ENCODE results near the gene HAUS8. TPM values are rescaled to one million over a fixed set of nuclear protein-coding genes. Genes with fewer than 3 reads are reported as not detected.

HAUS8 gene
- total and polyA plus RNA-seq, 10 of the 15 experiments (the other 5 are each of a cell fraction or from before 2014, with no cell fraction given) = 22.7 to 43.9 (median 34.4) TPM

DNA sequence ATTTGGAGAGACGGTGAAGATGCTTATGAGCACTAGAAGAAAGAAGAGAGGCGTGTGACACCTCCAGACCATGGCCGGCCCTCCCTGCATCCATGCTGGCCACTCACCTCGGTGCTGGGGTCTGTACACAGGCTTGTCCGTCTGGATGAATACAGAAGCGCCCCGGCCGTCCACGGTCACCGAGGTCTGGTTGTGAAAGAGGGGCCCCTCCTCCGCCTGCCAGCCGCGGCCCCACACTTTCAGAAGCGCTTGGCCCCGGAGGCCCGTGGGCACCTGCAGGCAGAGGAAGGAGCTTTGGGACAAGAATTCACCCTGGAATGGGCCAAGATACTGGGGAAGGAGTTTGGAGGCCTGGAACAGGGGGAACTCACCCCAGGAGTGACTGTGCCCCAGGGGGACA is 63.8 kb downstream of the HAUS8 start (continued):
- no peak for TF ChIP-seq FOXK2 (IDR thresholded peaks at IDR 0.05)
- TF ChIP-seq RFX5 (IDR thresholded peaks at IDR 0.05; ENCODE audit: low read depth, low read length) = no peak
- no peak for TF ChIP-seq RB1 (IDR thresholded peaks at IDR 0.05; ENCODE audit: borderline replicate concordance)

DNA sequence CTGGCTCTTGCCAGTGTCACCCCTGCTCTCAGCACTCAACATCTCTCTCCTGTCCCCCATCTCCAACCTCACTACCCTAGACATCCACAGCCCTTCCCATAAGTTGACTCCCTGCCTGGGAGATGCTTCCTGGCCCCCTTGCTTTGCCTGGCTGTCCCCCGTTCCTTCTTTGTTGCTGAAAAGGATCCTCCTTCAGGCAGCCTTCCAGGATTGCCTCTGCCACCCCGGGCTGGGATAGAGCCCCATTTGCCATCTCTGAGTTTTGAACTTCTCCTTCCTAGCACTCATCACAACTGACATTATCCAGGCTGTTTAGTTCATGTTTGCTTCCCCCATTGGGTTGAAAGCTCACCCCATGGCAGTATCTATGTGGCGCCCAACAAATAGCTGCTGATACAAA is 68.7 kb downstream of the HAUS8 start:
- SMC1A ChIA-PET (ENCODE audit: uncharacterized antibody, unreplicated experiment) = interaction anchor here (0.5 kb wide), 1 partner anchor 714 kb away, joined by 3 read pairs; no protein-coding TSS in a partner anchor
- no TSS peak for BruUV-seq (replicated peaks)
- no peaks in the 10 kb centered on the region for H3K4me1 ChIP-seq (ENCODE audit: control insufficient read depth, insufficient read depth, low read length)
- ATAC-seq (no peak), DNase-seq (ENCODE audit: low read depth, low spot score) (no peak), FAIRE-seq (no peak)
- no peaks in the 10 kb centered on the region for H3K79me2 ChIP-seq (ENCODE audit: control insufficient read depth, insufficient read depth, low read length)
- RAD21 ChIA-PET (ENCODE audit: unreplicated experiment) = no interaction called here
- no peaks in the 10 kb centered on the region for H3K27me3 ChIP-seq (replicated peaks in 1 of 2; ENCODE audit: control insufficient read depth in 2 of 2, insufficient read depth in 2 of 2, low read length in 1 of 2)
- no peaks in the 10 kb centered on the region; the same call in 2 of the 3 replicates for H3K9me3 ChIP-seq (replicated peaks; ENCODE audit: control insufficient read depth, insufficient read depth, low read length)
- POLR2A ChIA-PET = no interaction called here
- no peaks in the 10 kb centered on the region for H4K20me1 ChIP-seq (ENCODE audit: control insufficient read depth, insufficient read depth)
- in situ Hi-C loops (cut with MboI) = no loop called here
- no peak overlapping the region for H3K4me2 ChIP-seq (ENCODE audit: control insufficient read depth, insufficient read depth)
- no peak overlapping the region for H3K27ac ChIP-seq (ENCODE audit: control insufficient read depth, insufficient read depth)
- H3K36me3 ChIP-seq (ENCODE audit: control insufficient read depth in 2 of 2, insufficient read depth in 2 of 2, low read length in 1 of 2) = no peaks in the 10 kb centered on the region
- H2AFZ ChIP-seq (ENCODE audit: control insufficient read depth, low read depth, low read length) = no peak overlapping the region
- 0% methylated on average over 3 of the region's 3 CpGs for WGBS (ENCODE audit: insufficient coverage, insufficient replicate concordance, low lambda C conversion rate, missing lambda C conversion rate)
- H3K4me3 ChIP-seq = no peak overlapping the region
- CTCF ChIA-PET = interaction anchor here (0.6 kb wide), 1 partner anchor 218 kb away, joined by 3 read pairs; no protein-coding TSS in a partner anchor
- intact Hi-C loops (cut with micrococcal nuclease; ENCODE audit: unreplicated experiment) = no loop called here
- H3K9ac ChIP-seq (ENCODE audit: control insufficient read depth, insufficient read depth, low read length) = no peak overlapping the region
- TF ChIP-seq NFXL1 (IDR thresholded peaks at IDR 0.05; ENCODE audit: borderline replicate concordance) (no peak), EZH2 (IDR thresholded peaks at IDR 0.05; ENCODE audit: borderline replicate concordance, control insufficient read depth, low read depth, low read length) (no peak), ZZZ3 (IDR thresholded peaks at IDR 0.05; ENCODE audit: control insufficient read depth, insufficient read length, low read depth) (no peak), CBX5 (IDR thresholded peaks at IDR 0.05; ENCODE audit: low read depth) (no peak), MEF2A (IDR thresholded peaks at IDR 0.05; ENCODE audit: insufficient read depth, low read depth, low read length) (no peak), CHD4 (IDR thresholded peaks at IDR 0.05) (no peak), JUNB (IDR thresholded peaks at IDR 0.05) (no peak), SUPT20H (IDR thresholded peaks at IDR 0.05; ENCODE audit: borderline replicate concordance, control insufficient read depth, low read depth, low read length) (no peak), NR2C1 (IDR thresholded peaks at IDR 0.05) (no peak), GATAD2B (conservative IDR thresholded peaks at IDR 0.05; ENCODE audit: low read depth) (no peak), ZNF622 (IDR thresholded peaks at IDR 0.05) (no peak), EED (IDR thresholded peaks at IDR 0.05; ENCODE audit: low read depth) (no peak)
- TF ChIP-seq, protein P1, sequence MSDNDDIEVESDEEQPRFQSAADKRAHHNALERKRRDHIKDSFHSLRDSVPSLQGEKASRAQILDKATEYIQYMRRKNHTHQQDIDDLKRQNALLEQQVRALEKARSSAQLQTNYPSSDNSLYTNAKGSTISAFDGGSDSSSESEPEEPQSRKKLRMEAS (IDR thresholded peaks at IDR 0.05; ENCODE audit: low read depth, low read length) = no peak
- TF ChIP-seq, protein P2, sequence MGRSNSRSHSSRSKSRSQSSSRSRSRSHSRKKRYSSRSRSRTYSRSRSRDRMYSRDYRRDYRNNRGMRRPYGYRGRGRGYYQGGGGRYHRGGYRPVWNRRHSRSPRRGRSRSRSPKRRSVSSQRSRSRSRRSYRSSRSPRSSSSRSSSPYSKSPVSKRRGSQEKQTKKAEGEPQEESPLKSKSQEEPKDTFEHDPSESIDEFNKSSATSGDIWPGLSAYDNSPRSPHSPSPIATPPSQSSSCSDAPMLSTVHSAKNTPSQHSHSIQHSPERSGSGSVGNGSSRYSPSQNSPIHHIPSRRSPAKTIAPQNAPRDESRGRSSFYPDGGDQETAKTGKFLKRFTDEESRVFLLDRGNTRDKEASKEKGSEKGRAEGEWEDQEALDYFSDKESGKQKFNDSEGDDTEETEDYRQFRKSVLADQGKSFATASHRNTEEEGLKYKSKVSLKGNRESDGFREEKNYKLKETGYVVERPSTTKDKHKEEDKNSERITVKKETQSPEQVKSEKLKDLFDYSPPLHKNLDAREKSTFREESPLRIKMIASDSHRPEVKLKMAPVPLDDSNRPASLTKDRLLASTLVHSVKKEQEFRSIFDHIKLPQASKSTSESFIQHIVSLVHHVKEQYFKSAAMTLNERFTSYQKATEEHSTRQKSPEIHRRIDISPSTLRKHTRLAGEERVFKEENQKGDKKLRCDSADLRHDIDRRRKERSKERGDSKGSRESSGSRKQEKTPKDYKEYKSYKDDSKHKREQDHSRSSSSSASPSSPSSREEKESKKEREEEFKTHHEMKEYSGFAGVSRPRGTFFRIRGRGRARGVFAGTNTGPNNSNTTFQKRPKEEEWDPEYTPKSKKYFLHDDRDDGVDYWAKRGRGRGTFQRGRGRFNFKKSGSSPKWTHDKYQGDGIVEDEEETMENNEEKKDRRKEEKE (IDR thresholded peaks at IDR 0.05) = no peak
